ENCODE results near the gene SCAMP2. TPM values are rescaled to one million over a fixed set of nuclear protein-coding genes. Genes with fewer than 3 reads are reported as not detected.

The SCAMP2 gene
- total RNA-seq, 1 experiment from 2014 or later: 55.8 TPM

DNA sequence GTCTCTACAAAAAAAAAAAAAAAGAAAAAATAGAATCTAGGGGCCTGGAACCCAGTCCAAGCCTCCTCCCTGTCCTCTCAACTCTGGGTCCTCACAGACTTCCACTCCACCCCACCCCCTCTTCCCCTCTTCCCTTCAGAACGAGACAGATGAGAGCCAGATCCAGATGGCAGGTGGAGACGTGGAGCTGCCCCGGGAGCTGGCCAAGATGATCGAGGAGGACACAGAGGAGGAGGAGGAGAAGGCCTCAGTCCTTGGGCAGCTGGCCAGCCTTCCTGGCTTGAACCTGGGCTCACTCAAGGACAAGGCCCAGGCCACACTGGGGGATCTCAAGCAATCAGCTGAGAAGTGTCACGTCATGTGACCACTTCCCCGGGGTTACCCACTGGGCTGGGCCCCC lies 43.2 kb downstream of the SCAMP2 start:
- no peak for ATAC-seq
- H3K36me3 ChIP-seq (ENCODE audit: control insufficient read depth in 1 of 2, insufficient read depth in 2 of 2, low read length in 2 of 2): no peaks in the 10 kb centered on the region
- no peak overlapping the region for H2AFZ ChIP-seq (ENCODE audit: low read depth, low read length, poor library complexity, severe bottlenecking)
- H3K9ac ChIP-seq (ENCODE audit: low read length): no peak overlapping the region
- no peak for DNase-seq (ENCODE audit: low read depth, low spot score)
- intact Hi-C loops (cut with micrococcal nuclease): no loop called here
- no peaks in the 10 kb centered on the region for H3K9me3 ChIP-seq (ENCODE audit: control insufficient read depth in 1 of 2, insufficient read depth in 1 of 2, low read depth in 1 of 2, low read length in 2 of 2)
- peaks cover 0 to 4% of the 10 kb centered on the region in 2 experiments; a peak in 1 of 4 replicates for H3K4me1 ChIP-seq (ENCODE audit: control insufficient read depth in 1 of 2, insufficient read depth in 2 of 2, low read length in 2 of 2)
- no TSS peak for BruUV-seq (replicated peaks)
- no peak overlapping the region for H3K4me3 ChIP-seq (replicated peaks in 1 of 2; ENCODE audit: low read depth in 1 of 2, low read length in 2 of 2)
- no peak overlapping the region for H3K27ac ChIP-seq (ENCODE audit: low read depth, low read length)
- TF ChIP-seq RAD21 (IDR thresholded peaks at IDR 0.05; ENCODE audit: low read depth): no peak
- TF ChIP-seq EZH2 (IDR thresholded peaks at IDR 0.05): no peak
- no peak for TF ChIP-seq ZFX (IDR thresholded peaks at IDR 0.05)
- no peak for TF ChIP-seq CBX3 (IDR thresholded peaks at IDR 0.05; ENCODE audit: low read depth)
- TF ChIP-seq EGR1 (IDR thresholded peaks at IDR 0.05; ENCODE audit: low read depth): no peak
- no peak for TF ChIP-seq POLR2A (IDR thresholded peaks at IDR 0.05; ENCODE audit: borderline replicate concordance, extremely low read depth, insufficient read depth, insufficient read length)
- TF ChIP-seq SIN3A (IDR thresholded peaks at IDR 0.05; ENCODE audit: low read depth): no peak
- TF ChIP-seq EZH2phosphoT487 (IDR thresholded peaks at IDR 0.05; ENCODE audit: borderline replicate concordance): no peak
- TF ChIP-seq, protein P1, sequence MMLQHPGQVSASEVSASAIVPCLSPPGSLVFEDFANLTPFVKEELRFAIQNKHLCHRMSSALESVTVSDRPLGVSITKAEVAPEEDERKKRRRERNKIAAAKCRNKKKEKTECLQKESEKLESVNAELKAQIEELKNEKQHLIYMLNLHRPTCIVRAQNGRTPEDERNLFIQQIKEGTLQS (IDR thresholded peaks at IDR 0.05): no peak
- TF ChIP-seq ELF1 (IDR thresholded peaks at IDR 0.05; ENCODE audit: borderline replicate concordance, low read depth): no peak
- no peak for TF ChIP-seq POLR2AphosphoS5 (IDR thresholded peaks at IDR 0.05; ENCODE audit: low read depth, low read length)
- TF ChIP-seq YY1 (IDR thresholded peaks at IDR 0.05; ENCODE audit: extremely low read depth, insufficient replicate concordance, low read depth, low read length): no peak
- no peak for TF ChIP-seq JUND (IDR thresholded peaks at IDR 0.05)
- TF ChIP-seq CEBPB (IDR thresholded peaks at IDR 0.05; ENCODE audit: low read depth): no peak
- no peak for TF ChIP-seq TCF7L2 (IDR thresholded peaks at IDR 0.05; ENCODE audit: borderline replicate concordance, extremely low read depth, insufficient read depth, insufficient read length)
- no peak for TF ChIP-seq SP1 (IDR thresholded peaks at IDR 0.05; ENCODE audit: low read depth)
- no peak overlapping the region for H3K4me2 ChIP-seq (ENCODE audit: low read length)
- ChIA-PET RAD21 (ENCODE audit: low non-redundant PET in 1 of 2, low total read pairs in 2 of 2, uncharacterized antibody in 2 of 2, unreplicated experiment in 2 of 2) (no interaction called here), POLR2A (no interaction called here), CTCF (no interaction called here)
- H4K20me1 ChIP-seq (ENCODE audit: insufficient read depth): no peaks in the 10 kb centered on the region
- no peaks in the 10 kb centered on the region for H3K79me2 ChIP-seq (ENCODE audit: insufficient read depth, low read length)
- H3K27me3 ChIP-seq (ENCODE audit: insufficient read depth, low read length): peaks cover 21% of the 10 kb centered on the region; the same call in 1 of the 2 replicates
- no peaks in the 10 kb centered on the region for H3K9me2 ChIP-seq (ENCODE audit: insufficient read depth)

Measured in HCT116 (cell line).